Tibial nerve (tissue), 3 donors: Measurements from ENCODE around the gene BNIP5.

Experiments used
- POLR2A ChIP-seq, 2 donors: fragments of 450-650 bp; IDR thresholded peaks; one replicate each; pipeline ENCODE4 v1.6.1; 2017; ENCODE audit warnings: antibody characterized with exemption in 2 of 2, mild to moderate bottlenecking in 2 of 2, moderate library complexity in 2 of 2
- TF ChIP-seq, protein P1 (sequence below), 5 experiments: fragments of 200-600 bp in 3 of 5; fragments of 450-650 bp in 2 of 5; sonication (generic) in 3 of 5; IDR thresholded peaks; one replicate each; pipeline ENCODE4 v1.5.1; 2016 to 2019; ENCODE audit warnings: antibody characterized with exemption in 5 of 5, mild to moderate bottlenecking in 3 of 5, moderate library complexity in 2 of 5

GRCh38 chr6:36371211-36371610 lies 34.5 kb upstream of the BNIP5 start:
- TF ChIP-seq, protein P1, sequence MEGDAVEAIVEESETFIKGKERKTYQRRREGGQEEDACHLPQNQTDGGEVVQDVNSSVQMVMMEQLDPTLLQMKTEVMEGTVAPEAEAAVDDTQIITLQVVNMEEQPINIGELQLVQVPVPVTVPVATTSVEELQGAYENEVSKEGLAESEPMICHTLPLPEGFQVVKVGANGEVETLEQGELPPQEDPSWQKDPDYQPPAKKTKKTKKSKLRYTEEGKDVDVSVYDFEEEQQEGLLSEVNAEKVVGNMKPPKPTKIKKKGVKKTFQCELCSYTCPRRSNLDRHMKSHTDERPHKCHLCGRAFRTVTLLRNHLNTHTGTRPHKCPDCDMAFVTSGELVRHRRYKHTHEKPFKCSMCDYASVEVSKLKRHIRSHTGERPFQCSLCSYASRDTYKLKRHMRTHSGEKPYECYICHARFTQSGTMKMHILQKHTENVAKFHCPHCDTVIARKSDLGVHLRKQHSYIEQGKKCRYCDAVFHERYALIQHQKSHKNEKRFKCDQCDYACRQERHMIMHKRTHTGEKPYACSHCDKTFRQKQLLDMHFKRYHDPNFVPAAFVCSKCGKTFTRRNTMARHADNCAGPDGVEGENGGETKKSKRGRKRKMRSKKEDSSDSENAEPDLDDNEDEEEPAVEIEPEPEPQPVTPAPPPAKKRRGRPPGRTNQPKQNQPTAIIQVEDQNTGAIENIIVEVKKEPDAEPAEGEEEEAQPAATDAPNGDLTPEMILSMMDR (IDR thresholded peaks at IDR 0.05): no peak
- TF ChIP-seq POLR2A (IDR thresholded peaks at IDR 0.05): no peak
